MM.1S (cell line): Measurements from ENCODE around the gene POMT2.

Experiments used
- CTCF ChIP-seq: fragments of 300-600 bp; sonication (generic); IDR thresholded peaks from 2 replicates; pipeline ENCODE4 v1.5.1; 2016; ENCODE audit warnings: antibody characterized with exemption, low read length, mixed read lengths
- EZH2 ChIP-seq: fragments of 300-600 bp; sonication (generic); optimal IDR thresholded peaks from 2 replicates; pipeline ENCODE3; 2017; ENCODE audit warnings: low read depth, mild to moderate bottlenecking, antibody characterized with exemption, low read length, mixed read lengths
- EZH2phosphoT487 ChIP-seq: fragments of 300-600 bp; sonication (generic); IDR thresholded peaks from 2 replicates; pipeline ENCODE4 v1.6.1; 2018; ENCODE audit warnings: antibody characterized with exemption, low read length

DNA sequence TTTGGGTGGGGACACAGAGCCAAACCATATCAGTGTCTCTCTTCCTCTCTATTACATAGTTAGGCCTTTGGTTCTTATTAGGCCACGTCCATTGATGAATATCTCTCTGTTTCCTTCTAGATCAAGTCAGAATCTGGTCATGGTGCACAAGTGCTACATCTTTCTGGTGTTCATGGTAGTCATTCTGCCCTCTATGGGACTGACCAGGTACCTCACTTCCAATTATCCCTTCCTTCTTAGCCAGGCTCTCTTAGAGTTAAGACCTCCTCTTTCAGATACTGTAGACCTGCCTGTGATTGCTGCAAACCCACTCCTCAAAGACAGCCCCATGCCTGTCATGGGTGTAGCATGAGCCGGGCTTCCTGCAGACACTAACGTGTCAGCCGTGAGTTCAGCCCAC, 74.9 kb downstream of the POMT2 start:
- TF ChIP-seq CTCF (no peak), EZH2 (no peak), EZH2phosphoT487 (no peak)
